ENCODE results near the gene TSEN2.
A peak's percentile ranks its signal among the peaks of the same experiment; 100 is the strongest.
"Not testable (repeated sequence)": the region's sequence is repeated elsewhere in the genome, so short reads cannot be mapped to it uniquely, and the experiment has no call there.

TSEN2 gene

DNA sequence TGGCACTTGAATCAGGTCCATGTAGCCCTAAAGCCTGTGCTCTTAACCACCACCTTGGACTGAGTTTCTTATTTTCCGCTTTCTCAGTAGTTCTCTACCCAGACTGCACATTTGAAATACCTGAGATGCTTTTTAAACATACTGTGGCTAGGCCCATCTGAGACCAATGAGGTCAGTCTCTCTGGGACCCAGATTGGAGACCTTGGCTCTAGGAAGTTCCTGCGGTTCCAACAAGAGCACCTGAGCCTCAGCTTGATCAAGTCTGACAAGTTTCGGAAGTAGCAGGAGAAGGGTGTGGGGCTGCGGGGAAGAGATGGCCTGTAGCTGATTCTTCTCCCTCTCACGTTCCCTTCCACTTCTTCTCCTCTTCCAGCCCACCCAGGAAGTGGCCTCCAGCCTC lies 11.5 kb upstream of the TSEN2 start:
- FAIRE-seq: no peak

DNA sequence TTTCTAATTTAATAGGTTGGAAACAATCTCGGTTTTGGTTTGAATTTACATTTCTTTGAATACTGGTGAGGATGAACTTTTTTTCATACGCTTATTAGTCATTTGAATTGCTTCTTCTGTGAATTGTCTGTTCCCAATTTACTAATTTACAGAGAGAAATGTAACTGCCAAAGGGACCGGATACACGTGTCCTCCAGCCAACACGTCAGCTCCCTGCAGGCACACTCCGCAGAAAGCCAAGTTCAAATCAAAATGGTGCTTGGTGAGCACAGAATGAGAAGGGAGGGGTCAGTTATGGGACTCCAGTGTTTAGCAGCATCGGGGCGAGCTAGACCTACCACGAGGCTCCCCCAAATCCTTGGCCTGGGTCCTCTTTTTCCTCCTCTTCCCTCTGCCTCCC lies 10.8 kb upstream of the TSEN2 start:
- FAIRE-seq: no peak

DNA sequence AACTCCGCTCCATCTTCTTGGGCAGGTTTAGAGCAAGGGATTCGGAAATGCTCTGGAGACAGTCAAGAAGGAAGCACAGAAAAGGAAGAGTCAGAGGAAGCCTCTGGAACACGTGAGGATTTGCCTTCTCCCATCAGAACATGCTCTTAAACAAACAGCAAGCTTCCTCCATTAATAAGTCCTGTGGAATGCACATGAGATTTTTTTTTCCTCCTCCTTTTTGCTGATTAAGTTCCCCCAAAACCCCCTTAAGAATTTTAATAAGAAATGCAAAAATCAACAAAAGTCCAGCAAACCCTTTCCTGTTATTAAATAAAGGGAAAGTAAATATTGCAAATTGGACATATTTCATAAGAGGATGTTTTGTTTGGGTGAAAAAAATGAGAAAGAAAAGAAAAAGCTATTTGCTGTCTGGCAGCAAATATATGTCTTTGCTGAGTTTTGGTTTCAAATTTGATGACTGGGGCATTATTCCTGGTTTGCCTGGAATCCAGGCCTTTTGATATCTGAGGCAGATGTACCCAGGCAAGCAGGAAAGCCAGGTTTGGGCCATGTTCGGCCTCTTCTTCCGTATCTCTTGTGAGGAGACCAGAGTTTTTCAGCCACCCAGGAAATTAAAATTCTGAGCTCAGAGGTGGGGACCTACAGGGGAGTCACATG lies 7.9 kb upstream of the TSEN2 start:
- no peak for FAIRE-seq

DNA sequence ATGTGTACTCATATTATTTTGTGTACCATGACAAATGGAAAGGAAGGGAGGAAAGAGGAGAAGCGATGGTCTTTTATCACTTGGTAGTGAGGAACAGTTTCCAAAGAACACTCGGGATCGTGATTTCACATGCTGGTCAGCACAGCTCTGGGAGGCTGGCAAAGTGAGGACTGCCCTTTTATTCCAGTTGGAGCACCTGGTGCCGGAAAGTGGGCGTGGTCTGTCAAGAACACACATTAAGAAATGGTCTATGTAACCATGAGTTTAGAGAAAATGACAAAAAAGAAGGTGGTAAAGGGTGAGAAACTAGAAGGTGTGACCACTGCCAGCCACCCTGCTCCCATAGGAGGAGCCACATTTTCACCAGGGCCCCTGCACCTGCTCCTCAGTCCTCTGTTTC lies 7.0 kb upstream of the TSEN2 start:
- FAIRE-seq: no peak

DNA sequence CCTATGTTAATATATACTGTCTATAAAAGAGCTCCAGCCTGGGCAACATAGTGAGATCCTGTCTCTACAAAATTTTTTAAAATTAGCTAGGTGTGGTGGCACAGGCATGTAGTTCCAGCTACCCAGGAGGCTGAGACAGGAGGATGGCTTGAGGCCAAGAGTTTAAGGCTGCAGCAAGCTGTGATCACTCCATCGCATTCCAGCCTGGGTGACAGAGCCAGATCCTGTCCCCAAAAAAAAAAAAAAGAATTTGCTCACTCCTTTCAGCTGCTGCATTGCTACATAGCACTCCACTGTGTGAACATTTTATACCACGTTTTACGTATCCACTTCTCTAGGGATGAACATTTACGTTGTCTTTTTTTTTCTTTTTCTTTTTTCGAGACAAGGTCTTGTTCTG lies 6.0 kb upstream of the TSEN2 start:
- no peak for FAIRE-seq

DNA sequence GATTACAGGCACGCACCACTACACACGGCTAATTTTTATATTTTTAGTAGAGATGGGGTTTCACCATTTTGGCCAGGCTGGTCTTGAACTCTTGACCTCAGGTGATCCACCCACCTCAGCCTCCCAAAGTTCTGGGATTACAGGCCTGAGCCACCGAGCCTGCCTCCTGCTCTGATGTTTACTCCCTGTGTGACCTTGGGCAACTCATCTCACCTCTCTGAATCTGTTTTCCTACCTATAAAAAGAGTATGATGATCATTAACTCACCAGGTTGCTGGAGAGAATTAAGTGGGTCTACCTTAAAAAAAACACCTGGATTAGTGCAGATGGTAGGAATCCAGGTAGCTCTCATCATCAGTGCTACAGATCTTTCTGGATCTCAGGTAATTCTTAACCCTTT lies 5.1 kb upstream of the TSEN2 start:
- FAIRE-seq: not testable (repeated sequence)

DNA sequence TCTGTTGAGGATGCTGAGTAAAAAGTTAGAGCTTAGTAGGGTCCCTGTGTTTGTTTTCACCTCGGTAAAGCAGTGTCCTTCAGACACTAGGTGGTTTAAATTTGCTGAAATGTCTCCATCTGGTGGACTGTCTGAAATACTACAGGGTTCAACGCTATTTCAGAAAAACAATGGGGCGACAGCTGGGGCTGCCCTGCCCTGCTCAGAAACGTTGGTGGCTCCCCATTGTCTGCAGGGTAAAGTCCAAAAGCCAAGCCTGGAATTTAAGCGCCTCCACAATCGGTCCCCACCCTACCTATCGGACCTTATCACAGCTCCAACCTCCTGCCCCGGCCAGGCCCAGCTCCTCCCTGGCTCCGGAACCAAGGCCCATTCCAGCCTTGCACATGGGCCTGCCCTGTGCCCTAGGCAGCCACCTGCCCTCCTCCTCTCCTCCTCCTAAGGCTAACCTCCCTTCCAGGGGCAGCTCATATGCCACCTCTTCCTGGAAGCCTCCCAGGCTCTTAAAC lies 4.3 kb upstream of the TSEN2 start:
- FAIRE-seq: peak; percentile 30

DNA sequence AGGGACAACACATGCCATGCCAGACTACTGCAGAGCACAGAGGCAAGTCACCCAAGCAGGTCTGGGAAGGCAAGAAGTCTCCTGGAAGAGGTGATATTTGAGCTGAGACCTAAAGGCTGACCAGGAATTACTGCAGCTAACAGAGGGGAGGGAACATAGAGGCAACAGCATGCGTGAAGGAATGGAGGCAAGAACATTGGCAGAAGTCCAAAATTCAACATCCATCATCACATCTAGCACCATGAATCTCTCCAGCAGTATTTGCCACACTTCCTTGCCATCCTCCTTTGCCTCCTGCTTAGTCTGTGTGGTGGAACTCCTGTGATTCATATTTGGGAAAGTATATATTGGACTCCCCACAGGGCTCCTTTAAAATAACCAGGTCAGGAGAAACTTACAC lies 870 bp upstream of the TSEN2 start:
- no peak for FAIRE-seq

DNA sequence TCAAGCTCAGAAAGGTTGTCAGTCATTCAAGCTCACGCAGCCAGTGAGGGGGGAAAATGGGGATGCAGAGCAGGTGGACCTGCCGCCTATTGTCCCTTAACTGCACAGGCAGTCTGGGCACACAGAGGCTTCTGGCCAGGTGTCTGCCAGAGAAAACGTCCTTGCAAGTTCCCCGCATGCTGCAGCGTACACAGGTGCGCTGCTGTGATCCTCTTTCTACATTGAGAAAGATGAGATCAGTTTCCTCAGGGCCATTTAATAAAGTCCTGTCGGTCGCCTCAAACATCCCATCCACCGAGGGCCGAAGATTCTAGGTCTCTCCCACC lies 445 bp upstream of the TSEN2 start:
- FAIRE-seq: no peak

DNA sequence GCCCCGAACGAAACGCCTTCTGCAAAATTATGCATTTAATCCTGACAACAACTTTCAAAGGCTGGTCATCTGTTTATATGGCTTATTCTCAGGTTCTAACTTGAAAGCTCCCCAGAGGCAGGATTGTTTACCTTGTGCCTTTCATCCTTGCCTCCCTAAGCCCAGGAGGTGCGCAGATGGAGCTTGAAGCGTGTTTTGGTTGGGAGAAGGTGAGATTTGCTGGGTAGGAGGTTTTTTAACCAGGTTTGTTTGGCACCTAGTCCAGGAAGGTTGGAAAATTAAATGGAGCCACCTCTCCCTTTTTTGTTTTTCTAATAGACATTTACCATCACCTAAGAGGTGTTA lies 675 bp downstream of the TSEN2 start:
- no peak for FAIRE-seq

DNA sequence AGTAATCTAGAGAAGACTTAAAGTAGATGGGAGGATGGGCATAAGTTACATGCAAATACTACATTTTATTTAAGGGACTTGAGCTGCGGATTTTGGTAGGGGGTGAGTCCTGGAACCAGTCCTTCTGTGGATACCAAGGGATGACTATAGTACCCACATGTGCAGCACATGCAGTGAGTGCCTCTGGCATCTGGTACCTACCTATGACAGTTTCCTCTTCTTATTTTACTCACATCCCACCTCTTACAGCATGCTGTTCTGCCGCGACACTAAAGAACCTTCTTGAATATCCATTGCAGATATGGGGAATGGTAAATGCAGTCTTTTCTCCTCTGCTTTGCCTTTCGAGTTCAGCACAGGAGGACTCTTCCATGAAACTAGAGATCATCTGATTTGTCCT lies 1.7 kb downstream of the TSEN2 start:
- no peak for FAIRE-seq

DNA sequence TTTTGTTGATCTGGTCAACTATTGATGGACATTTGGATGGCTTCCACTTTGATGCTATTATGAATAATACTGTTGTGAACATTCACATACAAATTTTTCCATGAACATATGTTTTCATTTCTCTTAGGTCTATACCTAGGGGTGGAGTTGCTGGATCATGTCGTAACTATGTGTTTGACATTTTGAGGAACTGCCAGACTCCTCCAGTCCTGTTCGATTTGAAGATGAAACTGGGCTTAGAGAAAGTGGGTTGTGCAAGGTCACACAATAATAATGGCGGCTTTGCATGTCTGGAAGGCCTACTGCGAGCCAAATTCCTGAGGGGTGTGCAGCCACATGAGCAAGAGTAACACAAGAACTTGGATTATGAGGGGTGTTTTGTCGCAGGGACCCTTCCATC lies 2.6 kb downstream of the TSEN2 start:
- no peak for FAIRE-seq

DNA sequence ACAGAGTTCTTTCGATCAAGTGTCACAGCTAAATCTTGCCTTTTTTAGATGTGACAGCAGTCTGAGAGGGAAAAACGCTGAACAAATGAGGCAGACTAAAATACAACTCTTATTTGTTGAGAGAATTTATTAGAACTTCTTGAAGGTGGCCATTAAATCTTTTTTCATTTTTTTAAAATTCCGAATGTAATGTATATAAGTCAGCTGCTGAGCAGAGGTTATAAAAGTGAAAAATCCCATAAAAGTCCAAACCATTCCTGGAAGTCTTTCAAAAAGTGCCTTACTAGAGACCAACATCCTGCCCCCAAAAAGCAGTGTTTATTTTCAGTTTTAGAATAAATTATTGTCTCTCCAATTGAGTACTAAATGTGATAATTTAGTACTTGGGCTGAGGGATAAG lies 3.1 kb downstream of the TSEN2 start:
- no peak for FAIRE-seq

DNA sequence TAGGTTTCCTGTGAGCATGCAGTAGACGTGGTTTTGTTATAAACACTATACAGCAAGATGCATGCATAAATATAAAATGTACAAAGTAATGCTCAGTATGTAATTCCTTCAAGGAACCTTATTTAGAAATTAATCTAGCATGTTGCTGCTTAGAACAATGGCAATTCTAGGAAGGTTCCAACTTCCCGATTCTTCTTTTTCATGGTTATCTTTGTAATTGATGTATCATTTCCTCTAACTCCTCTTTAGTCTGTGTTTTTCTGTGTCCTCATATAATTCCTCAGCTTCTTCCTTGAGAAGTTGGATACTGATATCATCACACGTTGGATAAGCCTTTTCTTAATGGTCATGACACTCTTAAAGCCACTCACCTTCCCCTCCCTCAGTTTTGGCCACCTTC lies 3.5 kb downstream of the TSEN2 start:
- FAIRE-seq: no peak

DNA sequence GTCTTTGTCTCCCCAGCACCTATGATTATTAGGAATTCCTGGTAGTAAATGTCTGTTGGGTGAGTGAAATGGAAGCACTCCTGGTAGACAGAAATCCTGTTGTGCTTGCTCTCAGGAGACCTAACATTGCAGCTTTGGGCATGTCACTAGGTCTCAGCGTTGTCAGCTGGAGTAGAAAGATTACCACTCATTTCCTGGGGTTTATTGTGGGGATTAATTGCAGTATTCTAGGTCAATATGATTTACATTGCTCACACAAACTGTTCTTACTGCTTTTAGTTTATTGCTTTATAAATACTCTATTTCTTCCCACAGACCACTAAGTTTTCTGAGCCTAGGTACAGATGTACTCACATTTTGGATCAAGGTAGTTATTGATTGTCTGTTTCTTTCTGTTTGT lies 5.1 kb downstream of the TSEN2 start:
- no peak for FAIRE-seq

DNA sequence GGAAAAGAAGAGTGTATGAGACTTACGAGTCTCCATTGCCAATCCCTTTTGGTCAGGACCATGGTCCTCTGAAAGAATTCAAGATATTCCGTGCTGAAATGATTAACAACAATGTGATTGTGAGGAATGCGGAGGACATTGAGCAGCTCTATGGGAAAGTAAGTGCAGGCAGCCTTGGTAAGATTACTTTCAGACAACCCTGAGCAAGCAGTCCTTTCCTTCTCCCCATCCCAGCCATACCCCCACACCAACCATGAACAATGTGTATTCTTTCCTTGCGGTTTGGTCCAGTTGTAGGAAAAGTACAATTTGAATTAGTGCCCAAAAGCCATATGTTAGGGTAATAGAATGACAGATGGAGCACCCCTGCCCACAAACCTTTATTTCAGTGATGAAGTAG lies 5.6 kb downstream of the TSEN2 start:
- no peak for FAIRE-seq

DNA sequence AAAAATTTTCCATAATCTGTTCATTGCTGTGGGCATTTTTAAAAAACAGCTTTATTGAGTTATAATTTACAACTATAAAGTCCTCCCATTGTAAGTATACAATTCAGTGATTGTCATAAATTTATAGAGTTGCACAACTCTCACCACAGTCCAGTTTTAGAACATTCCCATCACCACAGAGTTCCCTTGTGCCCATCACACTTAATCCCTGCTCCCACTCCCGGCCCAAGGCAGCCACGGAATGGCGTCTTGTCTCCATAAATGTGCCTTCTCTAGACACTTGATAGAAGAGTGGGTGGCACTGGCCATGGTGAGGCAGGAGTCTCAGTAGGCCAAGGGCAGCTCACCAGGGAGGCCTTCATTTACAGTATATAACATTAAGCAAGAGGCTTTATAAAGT lies 6.3 kb downstream of the TSEN2 start:
- no peak for FAIRE-seq

DNA sequence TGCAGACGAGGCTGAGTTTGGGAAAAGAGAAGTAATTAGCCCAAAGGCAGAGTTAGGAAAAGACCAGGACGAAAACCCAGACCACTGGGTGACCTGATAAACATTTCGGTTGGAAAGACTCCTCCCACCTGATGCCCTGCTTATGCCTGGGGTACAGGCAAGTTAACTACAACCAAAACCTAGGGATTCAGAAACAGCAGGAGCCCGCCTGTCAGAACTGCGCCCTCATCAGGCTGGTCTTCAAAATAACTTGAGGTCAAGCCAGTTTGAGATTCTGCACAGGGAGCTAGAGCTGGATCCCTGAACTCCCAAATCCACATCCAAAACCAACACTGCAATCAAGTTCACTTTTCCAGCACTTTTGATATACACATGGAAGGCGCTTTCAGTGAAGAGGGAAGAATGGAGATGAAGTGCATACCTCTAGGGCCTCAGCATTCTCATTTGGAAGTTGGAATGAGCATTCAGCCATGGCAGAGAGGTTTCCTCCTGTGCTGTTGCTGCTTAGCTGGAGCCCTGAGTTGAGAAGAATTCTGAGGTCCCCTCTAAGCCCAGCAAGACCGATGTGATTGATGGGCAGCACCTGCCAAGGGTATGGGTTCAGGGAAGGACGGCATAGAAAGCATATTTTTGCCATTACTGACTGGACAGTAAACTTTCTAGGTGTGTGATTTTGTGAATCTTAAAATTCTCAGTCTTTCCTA lies 11.6 kb downstream of the TSEN2 start:
- no peak for FAIRE-seq

DNA sequence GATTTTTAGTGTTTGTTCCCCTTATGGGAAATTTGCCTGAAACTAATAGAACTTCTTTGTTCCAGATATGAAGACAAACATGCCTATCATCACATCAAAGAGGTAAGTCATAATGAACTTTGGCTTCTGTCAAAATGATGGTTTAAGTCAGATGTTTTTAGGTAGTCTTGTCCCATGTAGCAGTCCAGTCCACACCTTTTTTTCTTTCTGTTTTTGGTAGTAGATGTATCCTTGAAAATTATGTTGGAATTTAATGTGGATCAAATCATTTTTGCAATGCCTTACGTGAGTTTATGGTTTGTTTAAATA lies 12.1 kb downstream of the TSEN2 start:
- no peak for FAIRE-seq

DNA sequence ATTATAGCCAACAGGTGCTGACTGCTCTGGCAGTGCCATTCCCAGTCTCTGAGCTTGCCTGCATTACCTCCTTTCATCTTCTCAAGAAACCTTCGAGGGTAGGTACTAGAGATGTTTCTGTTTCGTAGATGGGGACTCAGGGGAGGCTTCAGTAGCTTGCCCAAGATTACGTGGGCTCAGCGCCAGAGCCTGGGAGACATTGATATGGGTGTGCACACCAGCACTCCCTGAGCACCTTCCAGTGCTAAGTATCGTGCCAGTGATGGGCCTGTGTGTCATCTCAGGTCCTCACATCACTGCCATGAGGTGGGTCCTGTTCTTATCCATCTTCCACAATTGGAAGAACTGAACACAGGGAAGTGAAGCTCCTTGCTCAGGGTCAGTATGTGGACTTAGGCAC lies 15.2 kb downstream of the TSEN2 start:
- no peak for FAIRE-seq

DNA sequence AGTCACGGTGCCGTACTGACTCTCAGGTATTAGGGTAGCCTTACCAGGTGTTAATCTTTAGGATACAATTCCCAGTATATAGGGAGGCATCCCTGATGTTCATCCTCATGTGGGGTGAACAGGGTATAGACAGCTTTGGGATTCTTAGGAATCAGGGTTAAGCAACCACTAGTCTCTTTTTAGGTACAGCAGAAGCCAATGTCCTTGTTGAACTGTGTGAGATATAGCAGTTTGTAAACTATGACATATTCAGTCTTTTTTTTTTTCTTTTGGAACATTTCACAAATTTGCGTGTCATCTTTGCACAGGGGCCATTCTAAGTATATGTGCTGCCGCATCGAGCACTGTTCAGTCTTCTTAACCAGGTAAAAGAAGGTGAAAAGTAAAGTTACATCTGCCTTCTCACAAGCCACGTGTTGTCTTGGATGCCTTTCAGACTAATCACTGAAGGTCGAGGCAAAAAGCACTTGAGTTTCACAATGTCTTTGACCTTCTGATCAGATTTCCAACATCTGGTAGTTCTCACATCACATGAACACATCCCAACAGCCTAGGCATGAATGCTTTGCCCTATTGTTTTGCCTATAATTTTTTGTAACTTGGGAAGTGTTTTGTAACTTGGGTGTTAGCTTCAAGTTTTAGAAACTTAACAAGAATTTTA lies 17.2 kb downstream of the TSEN2 start:
- no peak for FAIRE-seq

DNA sequence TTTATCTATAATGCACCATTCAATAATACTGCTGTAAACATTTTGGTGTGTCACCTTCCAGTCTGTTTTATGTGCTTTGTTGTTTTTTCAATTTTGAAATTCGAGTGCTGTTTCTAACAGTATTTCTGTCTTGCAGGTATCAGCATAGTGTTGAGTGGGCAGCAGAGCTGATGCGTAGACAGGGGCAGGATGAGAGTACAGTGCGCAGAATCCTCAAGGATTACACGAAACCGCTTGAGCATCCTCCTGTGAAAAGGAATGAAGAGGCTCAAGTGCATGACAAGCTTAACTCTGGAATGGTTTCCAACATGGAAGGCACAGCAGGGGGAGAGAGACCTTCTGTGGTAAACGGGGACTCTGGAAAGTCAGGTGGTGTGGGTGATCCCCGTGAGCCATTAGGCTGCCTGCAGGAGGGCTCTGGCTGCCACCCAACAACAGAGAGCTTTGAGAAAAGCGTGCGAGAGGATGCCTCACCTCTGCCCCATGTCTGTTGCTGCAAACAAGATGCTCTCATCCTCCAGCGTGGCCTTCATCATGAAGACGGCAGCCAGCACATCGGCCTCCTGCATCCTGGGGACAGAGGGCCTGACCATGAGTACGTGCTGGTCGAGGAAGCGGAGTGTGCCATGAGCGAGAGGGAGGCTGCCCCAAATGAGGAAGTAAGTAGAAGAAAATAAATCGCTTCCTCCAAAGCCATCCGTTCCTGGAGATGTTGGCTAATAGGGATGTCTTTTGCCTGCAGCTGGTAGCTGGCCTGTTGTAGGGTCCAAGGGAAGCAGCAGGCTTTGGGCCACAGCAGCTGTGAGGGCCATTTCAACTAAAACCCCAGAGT lies 19.1 kb downstream of the TSEN2 start:
- FAIRE-seq: no peak

DNA sequence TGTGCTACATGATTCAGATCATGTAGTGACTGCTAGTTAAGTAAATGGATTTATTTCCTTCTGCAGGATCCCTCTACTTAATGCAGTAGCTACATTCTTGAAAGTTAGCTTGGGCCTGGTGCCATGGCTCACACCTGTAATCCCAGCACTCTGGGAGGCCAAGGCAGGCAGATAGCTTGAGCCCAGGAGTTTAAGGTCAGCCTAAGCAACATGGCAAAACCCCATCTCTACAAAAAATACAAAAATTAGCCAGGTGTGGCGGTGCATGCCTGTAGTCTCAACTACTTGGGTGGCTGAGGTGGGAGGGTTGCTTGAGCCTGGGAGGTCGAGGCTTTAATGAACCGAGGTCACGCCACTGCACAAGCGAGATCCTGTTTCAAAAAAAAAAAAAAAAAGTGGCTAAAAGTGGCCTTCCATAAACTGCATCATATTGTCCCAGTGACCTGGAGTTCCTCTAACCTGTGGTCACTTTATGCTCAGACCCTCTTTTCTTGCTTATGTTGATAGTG lies 22.0 kb downstream of the TSEN2 start:
- FAIRE-seq: no peak
